HCEC 1CT (cell line): ENCODE measurements around the gene BTRC.

Experiments used
- DNase-seq: peaks from one replicate; pipeline ENCODE4 v3.0.0-alpha.2; 2017

BTRC gene

GRCh38 chr10:101446947-101447346 lies 93.0 kb downstream of the BTRC start:
- no peak for DNase-seq

GRCh38 chr10:101447477-101447876 lies 93.5 kb downstream of the BTRC start:
- DNase-seq, result no peak

- DNase-seq, result no peak
Measured at GRCh38 chr10:101450277-101451080, 96.5 kb downstream of the BTRC start.

GRCh38 chr10:101451261-101451660 lies 97.3 kb downstream of the BTRC start:
- no peak for DNase-seq

GRCh38 chr10:101451667-101452069 lies 97.7 kb downstream of the BTRC start:
- DNase-seq, result no peak

- no peak for DNase-seq
Measured at GRCh38 chr10:101452176-101452575, 98.2 kb downstream of the BTRC start.

- no peak for DNase-seq
Measured at GRCh38 chr10:101452593-101452992, 98.6 kb downstream of the BTRC start.

- DNase-seq, result no peak
Measured at GRCh38 chr10:101453318-101453717, 99.4 kb downstream of the BTRC start.

- peak; percentile 18 for DNase-seq
Measured at GRCh38 chr10:101453791-101454718, 100.1 kb downstream of the BTRC start.

GRCh38 chr10:101458869-101459268 lies 104.9 kb downstream of the BTRC start:
- no peak for DNase-seq

GRCh38 chr10:101464082-101464481 lies 110.1 kb downstream of the BTRC start:
- DNase-seq, result no peak

- DNase-seq, result no peak
Measured at GRCh38 chr10:101464599-101464998, 110.6 kb downstream of the BTRC start.

GRCh38 chr10:101466016-101466912 lies 112.3 kb downstream of the BTRC start:
- no peak for DNase-seq

- peak; percentile 81 for DNase-seq
Measured at GRCh38 chr10:101467286-101467770, 113.4 kb downstream of the BTRC start.

GRCh38 chr10:101468159-101468558 lies 114.2 kb downstream of the BTRC start:
- no peak for DNase-seq

GRCh38 chr10:101476383-101476782 lies 122.4 kb downstream of the BTRC start:
- no peak for DNase-seq

- no peak for DNase-seq
Measured at GRCh38 chr10:101478956-101479355, 125.0 kb downstream of the BTRC start.

GRCh38 chr10:101481256-101481655 lies 127.3 kb downstream of the BTRC start:
- no peak for DNase-seq

GRCh38 chr10:101482568-101482967 lies 128.6 kb downstream of the BTRC start:
- no peak for DNase-seq

- no peak for DNase-seq
Measured at GRCh38 chr10:101484175-101484745, 130.3 kb downstream of the BTRC start.

GRCh38 chr10:101485207-101485606 lies 131.2 kb downstream of the BTRC start:
- no peak for DNase-seq
